A673 (cell line): ENCODE data around the gene GSDMA. TPM values are rescaled to one million over a fixed set of nuclear protein-coding genes. Genes with fewer than 3 reads are reported as not detected.

Source experiments
- BruUV-seq: library from RNA; stranded (reverse); fragments of 400-500 nt; replicated peaks from 2 replicates; lab custom pipeline; 2021; lab: Mats Ljungman, UMichigan
- CTCF ChIA-PET: fragments of 300-600 bp; sonication (Branson Sonifier 250); formaldehyde crosslinking; loops from one replicate; lab custom pipeline; 2022; ENCODE audit warnings: antibody characterized with exemption; lab: Charles Lee
- POLR2A ChIA-PET: fragments of 300-600 bp; sonication (Branson Sonifier 250); formaldehyde crosslinking; loops from one replicate; lab custom pipeline; 2022; ENCODE audit warnings: antibody characterized with exemption; ENCODE audit not compliant: low non-redundant PET; lab: Charles Lee
- DNase-seq: peaks from one replicate; pipeline ENCODE4 v3.0.0-alpha.2; 2015; ENCODE audit warnings: low spot score
- H3K27ac ChIP-seq: fragments of 200-600 bp; sonication (generic); 2 replicates; pipeline ENCODE4 v1.5.1; 2016; ENCODE audit warnings: mixed run types, low read depth, mild to moderate bottlenecking, mixed read lengths, antibody characterized with exemption, low read length; ENCODE audit not compliant: poor library complexity, severe bottlenecking
- H3K27me3 ChIP-seq: fragments of 200-600 bp; sonication (generic); replicated peaks from 2 replicates; pipeline ENCODE4 v1.6.1; 2017; ENCODE audit warnings: mixed run types, low read depth, mild to moderate bottlenecking, mixed read lengths, antibody characterized with exemption, low read length; ENCODE audit not compliant: insufficient read depth, poor library complexity
- H3K36me3 ChIP-seq: fragments of 200-600 bp; sonication (generic); 2 replicates; pipeline ENCODE4 v1.6.1; 2016; ENCODE audit warnings: mixed run types, mild to moderate bottlenecking, mixed read lengths, antibody characterized with exemption, low read length; ENCODE audit not compliant: insufficient read depth, poor library complexity, severe bottlenecking
- H3K4me1 ChIP-seq: fragments of 200-600 bp; sonication (generic); 2 replicates; pipeline ENCODE4 v1.6.1; 2017; ENCODE audit warnings: mixed run types, mild to moderate bottlenecking, mixed read lengths, antibody characterized with exemption, low read length; ENCODE audit not compliant: insufficient read depth, poor library complexity, severe bottlenecking
- H3K4me3 ChIP-seq: fragments of 200-600 bp; sonication (generic); 2 replicates; pipeline ENCODE4 v1.5.1; 2016; ENCODE audit warnings: low read depth, mixed run types, mild to moderate bottlenecking, mixed read lengths, low read length; ENCODE audit not compliant: poor library complexity, severe bottlenecking
- H3K9me3 ChIP-seq: fragments of 200-600 bp; sonication (generic); 2 replicates; pipeline ENCODE4 v1.6.1; 2016; ENCODE audit warnings: mixed run types, low read depth, mild to moderate bottlenecking, mixed read lengths, antibody characterized with exemption, low read length; ENCODE audit not compliant: poor library complexity, severe bottlenecking
- EZH2 ChIP-seq: fragments of 200-600 bp; sonication (generic); IDR thresholded peaks from 2 replicates; pipeline ENCODE4 v1.6.1; 2017; ENCODE audit warnings: borderline replicate concordance, low read depth, mild to moderate bottlenecking, mixed read lengths, antibody characterized with exemption, low read length; ENCODE audit not compliant: poor library complexity, severe bottlenecking
- intact Hi-C: fragments of 100-400 bp; cut with micrococcal nuclease; formaldehyde crosslinking; loops from one replicate; pipeline ENCODE4 v1.10.0; 2022; ENCODE audit not compliant: unreplicated experiment
- total RNA-seq: library from RNA; stranded (reverse); gene quantifications from 2 replicates; pipeline ENCODE4 v1.2.3, GENCODE V29; 2021
- TF ChIP-seq, protein P1 (sequence below): fragments of 300-800, 200-600 bp; sonication (generic); conservative IDR thresholded peaks from 2 replicates; pipeline ENCODE4 v1.5.1; 2017; ENCODE audit warnings: low read depth, mild to moderate bottlenecking, antibody characterized with exemption, low read length, moderate library complexity, mixed read lengths

The GSDMA gene
- total RNA-seq, 1 experiment from 2014 or later = not detected

DNA sequence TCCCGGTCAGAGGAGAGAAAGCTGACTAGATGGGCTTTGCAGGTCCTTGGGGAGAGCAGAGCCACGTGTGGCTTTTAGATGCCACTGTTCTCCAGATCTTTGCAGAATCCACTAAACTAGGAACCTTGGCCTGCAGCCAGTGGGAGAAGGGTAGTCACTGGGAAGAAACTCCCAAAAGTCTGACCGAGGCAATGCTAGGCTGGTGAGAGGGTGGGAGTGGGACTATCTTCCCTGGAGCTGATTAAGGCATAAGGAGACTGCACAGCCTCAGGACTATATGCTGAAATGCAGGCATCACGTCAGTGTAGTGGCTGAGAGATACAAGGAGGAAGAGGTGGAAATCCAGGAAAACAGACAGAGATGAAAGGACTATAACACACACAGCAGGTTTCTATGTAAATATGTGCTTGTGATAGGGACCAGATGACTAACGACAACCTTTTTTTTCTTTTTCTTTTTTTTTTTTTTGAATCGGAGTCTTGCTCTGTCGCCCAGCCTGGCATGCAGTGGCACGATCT is 2.2 kb upstream of the GSDMA start:
- POLR2A ChIA-PET = no interaction called here
- intact Hi-C loops = no loop called here

DNA sequence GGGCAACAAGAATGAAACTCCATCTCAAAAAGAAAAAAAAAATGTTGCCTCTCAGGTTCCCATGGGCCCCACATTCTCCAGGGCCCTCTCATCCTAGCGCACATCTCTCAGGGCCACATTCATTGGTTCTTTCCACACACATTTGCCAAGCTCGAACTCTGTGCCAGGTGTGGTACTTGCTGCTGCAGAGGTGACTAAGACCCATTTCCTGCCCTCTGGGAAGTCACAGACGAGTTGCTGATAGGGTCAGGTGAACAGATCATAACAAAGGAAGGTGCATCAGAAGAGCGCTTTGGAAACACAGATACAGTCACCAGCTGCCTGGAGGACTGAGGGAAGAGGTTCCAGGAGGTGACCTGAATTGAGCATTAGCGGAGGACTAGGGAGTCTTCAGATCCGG is 1.0 kb downstream of the GSDMA start:
- H3K4me3 ChIP-seq = no peak overlapping the region
- no peaks in the 10 kb centered on the region for H3K27me3 ChIP-seq
- intact Hi-C loops = no loop called here
- H3K4me1 ChIP-seq = no peaks in the 10 kb centered on the region
- H3K27ac ChIP-seq = no peak overlapping the region
- no TSS peak for BruUV-seq
- TF ChIP-seq, protein P1, sequence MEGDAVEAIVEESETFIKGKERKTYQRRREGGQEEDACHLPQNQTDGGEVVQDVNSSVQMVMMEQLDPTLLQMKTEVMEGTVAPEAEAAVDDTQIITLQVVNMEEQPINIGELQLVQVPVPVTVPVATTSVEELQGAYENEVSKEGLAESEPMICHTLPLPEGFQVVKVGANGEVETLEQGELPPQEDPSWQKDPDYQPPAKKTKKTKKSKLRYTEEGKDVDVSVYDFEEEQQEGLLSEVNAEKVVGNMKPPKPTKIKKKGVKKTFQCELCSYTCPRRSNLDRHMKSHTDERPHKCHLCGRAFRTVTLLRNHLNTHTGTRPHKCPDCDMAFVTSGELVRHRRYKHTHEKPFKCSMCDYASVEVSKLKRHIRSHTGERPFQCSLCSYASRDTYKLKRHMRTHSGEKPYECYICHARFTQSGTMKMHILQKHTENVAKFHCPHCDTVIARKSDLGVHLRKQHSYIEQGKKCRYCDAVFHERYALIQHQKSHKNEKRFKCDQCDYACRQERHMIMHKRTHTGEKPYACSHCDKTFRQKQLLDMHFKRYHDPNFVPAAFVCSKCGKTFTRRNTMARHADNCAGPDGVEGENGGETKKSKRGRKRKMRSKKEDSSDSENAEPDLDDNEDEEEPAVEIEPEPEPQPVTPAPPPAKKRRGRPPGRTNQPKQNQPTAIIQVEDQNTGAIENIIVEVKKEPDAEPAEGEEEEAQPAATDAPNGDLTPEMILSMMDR = no peak
- TF ChIP-seq EZH2 = no peak
- POLR2A ChIA-PET = no interaction called here
- DNase-seq = no peak
- no peaks in the 10 kb centered on the region for H3K36me3 ChIP-seq
- CTCF ChIA-PET = no interaction called here
- H3K9me3 ChIP-seq = no peaks in the 10 kb centered on the region

More for the DNA sequence above, 2.2 kb upstream of the GSDMA start:
- no peak for DNase-seq
- CTCF ChIA-PET = interaction anchor here (0.7 kb wide), 1 partner anchor 178 kb away, joined by 6 read pairs; no protein-coding TSS in a partner anchor
- Histone ChIP-seq H3K27me3 (no peaks in the 10 kb centered on the region), H3K9me3 (no peaks in the 10 kb centered on the region), H3K27ac (no peak overlapping the region), H3K36me3 (no peaks in the 10 kb centered on the region), H3K4me1 (no peaks in the 10 kb centered on the region), H3K4me3 (no peak overlapping the region)
- BruUV-seq = no TSS peak
- no peak for TF ChIP-seq EZH2
- TF ChIP-seq, protein P1 = no peak

DNA sequence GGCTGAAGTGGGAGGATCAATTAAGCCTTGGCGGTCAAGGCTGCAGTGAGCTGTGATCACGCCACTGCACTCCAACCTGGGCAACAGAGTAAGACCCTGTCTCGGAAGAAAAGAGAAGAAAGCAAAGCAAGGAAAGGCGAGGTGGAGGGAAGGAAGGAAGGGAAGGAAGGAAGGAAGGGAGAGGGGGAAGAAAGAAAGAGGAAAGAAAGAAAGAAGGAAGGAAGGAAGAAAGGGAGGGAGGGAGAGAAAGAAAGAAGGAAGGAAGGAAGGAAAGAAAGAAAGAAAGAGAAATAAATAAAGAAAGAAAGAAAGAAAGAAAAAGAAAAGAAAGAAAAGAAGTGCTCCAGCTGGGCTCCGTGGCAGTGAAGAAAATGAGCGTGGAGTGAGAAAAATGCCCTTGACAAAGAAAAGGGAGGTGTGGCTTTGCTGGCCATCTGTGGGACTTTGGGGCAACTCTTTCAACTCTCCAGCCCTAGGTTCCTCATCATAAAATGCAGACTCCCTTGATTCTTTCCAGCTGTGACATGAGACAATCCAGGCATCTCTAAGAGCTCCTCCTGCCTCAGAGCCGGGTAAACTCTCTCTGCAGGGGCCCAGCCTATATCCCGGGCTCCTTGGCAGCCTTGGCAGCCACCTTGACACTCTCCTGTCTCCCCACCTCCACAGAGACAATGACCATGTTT is 2.4 kb downstream of the GSDMA start:
- no peak overlapping the region for H3K4me3 ChIP-seq
- intact Hi-C loops = no loop called here
- H3K36me3 ChIP-seq = no peaks in the 10 kb centered on the region
- H3K27me3 ChIP-seq = no peaks in the 10 kb centered on the region
- H3K27ac ChIP-seq = no peak overlapping the region
- ChIA-PET POLR2A (no interaction called here), CTCF (no interaction called here)
- TF ChIP-seq, protein P1 = no peak
- TF ChIP-seq EZH2 = no peak
- no TSS peak for BruUV-seq
- no peak for DNase-seq
- no peaks in the 10 kb centered on the region for H3K9me3 ChIP-seq
- no peaks in the 10 kb centered on the region for H3K4me1 ChIP-seq
